ENCODE data around the gene BSDC1. TPM values are rescaled to one million over a fixed set of nuclear protein-coding genes. Genes with fewer than 3 reads are reported as not detected.

Gene BSDC1
- total RNA-seq, 1 donor from 2014 or later = 56.1 TPM

DNA sequence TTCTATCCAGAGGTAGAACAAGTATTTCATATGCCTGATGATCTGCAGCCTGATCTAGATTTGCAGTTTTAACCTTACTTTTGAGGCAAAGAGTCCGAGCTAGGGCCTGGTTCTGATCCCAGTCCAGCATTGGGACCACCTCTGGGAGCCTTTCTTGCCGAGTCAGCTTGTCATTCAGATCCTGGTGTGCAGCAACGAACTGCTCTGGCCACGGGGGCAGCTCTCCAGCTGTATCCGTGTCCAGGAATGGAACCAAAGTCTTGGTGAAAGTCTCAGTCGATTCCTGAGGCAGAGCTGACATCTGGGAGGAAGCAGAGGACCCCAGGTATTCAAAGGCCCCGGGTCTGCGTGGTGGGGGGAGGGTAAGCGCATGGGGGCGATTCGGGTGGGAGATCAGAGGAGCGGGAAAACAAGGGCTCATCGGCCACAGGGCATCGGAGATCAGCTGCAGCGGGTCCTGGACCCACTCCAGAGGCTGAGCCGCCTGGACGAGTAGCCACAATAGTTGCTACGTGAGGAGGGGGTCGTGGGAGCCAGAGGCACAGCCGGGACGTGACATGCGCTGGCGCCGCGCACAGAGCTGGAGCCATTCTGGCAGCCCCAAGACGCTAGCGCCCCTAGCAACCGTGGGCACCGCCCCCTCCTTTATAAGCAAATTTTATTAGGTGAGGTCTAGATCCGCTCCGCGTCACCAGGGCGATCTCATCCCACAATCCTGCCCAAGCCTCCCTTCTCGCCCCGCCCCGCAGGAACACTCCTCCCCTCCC lies 32.4 kb upstream of the BSDC1 start:
- Histone ChIP-seq H3K36me3 (no peaks in the 10 kb centered on the region), H3K4me3 (peak overlapping the region; percentile 31 to 33), H3K27me3 (no peaks in the 10 kb centered on the region), H3K27ac (no peak overlapping the region), H3K9me3 (no peaks in the 10 kb centered on the region), H3K4me1 (peaks cover 0 to 7% of the 10 kb centered on the region in 2 donors)
- intact Hi-C loops (cut with DNase I) = no loop called here
- DNase-seq (ENCODE audit: low spot score in 2 of 2) = no peak
- TF ChIP-seq, protein P1, sequence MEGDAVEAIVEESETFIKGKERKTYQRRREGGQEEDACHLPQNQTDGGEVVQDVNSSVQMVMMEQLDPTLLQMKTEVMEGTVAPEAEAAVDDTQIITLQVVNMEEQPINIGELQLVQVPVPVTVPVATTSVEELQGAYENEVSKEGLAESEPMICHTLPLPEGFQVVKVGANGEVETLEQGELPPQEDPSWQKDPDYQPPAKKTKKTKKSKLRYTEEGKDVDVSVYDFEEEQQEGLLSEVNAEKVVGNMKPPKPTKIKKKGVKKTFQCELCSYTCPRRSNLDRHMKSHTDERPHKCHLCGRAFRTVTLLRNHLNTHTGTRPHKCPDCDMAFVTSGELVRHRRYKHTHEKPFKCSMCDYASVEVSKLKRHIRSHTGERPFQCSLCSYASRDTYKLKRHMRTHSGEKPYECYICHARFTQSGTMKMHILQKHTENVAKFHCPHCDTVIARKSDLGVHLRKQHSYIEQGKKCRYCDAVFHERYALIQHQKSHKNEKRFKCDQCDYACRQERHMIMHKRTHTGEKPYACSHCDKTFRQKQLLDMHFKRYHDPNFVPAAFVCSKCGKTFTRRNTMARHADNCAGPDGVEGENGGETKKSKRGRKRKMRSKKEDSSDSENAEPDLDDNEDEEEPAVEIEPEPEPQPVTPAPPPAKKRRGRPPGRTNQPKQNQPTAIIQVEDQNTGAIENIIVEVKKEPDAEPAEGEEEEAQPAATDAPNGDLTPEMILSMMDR (IDR thresholded peaks at IDR 0.05) = no peak

DNA sequence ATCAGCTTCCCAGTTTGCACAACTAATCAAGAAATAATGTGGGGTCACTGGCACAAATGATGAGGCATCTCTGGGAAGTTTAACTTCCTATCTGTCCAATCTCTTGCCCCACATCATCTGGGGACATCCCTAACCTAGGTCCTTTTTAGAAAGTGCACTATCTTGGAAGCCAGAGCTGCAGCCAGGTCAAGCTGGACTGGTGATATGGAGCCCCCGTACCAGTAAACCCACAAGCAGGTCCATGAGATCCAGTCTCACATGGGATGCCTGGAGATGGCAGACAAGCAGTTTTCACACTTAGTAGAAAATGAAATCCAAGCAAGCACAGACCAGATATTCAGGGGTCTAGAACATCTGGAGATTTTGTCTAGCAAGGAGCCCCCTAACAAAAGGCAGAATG lies 27.5 kb upstream of the BSDC1 start:
- H3K36me3 ChIP-seq = no peaks in the 10 kb centered on the region
- intact Hi-C loops (cut with DNase I) = no loop called here
- H3K27ac ChIP-seq = no peak overlapping the region
- peaks cover 0 to 4% of the 10 kb centered on the region in 2 donors for H3K4me1 ChIP-seq
- no peaks in the 10 kb centered on the region for H3K27me3 ChIP-seq
- TF ChIP-seq, protein P1 (IDR thresholded peaks at IDR 0.05) = no peak
- no peaks in the 10 kb centered on the region for H3K9me3 ChIP-seq
- DNase-seq (ENCODE audit: low spot score in 2 of 2) = no peak
- H3K4me3 ChIP-seq = no peak overlapping the region

DNA sequence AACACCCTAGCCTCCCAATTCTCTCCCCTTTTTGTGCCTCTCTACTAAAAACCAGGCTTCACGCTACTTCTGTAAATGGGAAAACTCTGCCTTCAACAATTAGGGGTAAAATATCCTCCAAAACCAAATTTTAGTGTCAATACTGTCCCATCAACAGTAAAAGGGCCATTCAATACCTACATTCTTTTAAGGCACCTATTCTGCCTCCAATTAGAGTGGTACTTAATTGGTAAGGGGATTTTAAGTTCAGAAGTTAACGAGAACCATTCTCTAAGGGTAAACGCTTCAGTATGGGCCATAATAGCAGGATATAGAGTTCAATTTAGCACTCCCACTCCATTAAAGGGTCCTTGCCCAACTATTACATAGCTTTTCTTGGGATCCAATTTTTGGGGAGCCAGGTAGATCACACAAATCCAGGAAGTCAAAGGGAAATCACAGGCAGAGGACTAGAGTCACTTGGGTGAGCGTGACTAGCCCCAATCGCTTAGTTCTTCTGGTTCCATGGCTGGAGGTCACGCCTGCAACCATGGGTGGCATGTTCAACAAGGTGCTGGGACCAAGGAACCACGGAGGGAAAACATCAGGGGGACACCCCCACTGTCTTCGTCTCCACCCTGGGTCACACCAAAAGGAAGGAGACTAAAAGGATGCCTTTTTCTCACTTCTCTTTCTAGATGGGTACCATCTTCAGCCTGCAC lies 20.1 kb upstream of the BSDC1 start:
- Histone ChIP-seq H3K36me3 (no peaks in the 10 kb centered on the region), H3K27ac (no peak overlapping the region), H3K9me3 (no peaks in the 10 kb centered on the region), H3K27me3 (no peaks in the 10 kb centered on the region), H3K4me3 (no peak overlapping the region), H3K4me1 (no peaks in the 10 kb centered on the region)
- intact Hi-C loops (cut with DNase I) = loop anchor here (1.0 kb wide), 1 partner anchor 13 kb away; no protein-coding TSS in a partner anchor
- TF ChIP-seq, protein P1 (IDR thresholded peaks at IDR 0.05) = peak in 1 of 3 experiments; percentile 4
- DNase-seq (ENCODE audit: low spot score in 2 of 2) = no peak

DNA sequence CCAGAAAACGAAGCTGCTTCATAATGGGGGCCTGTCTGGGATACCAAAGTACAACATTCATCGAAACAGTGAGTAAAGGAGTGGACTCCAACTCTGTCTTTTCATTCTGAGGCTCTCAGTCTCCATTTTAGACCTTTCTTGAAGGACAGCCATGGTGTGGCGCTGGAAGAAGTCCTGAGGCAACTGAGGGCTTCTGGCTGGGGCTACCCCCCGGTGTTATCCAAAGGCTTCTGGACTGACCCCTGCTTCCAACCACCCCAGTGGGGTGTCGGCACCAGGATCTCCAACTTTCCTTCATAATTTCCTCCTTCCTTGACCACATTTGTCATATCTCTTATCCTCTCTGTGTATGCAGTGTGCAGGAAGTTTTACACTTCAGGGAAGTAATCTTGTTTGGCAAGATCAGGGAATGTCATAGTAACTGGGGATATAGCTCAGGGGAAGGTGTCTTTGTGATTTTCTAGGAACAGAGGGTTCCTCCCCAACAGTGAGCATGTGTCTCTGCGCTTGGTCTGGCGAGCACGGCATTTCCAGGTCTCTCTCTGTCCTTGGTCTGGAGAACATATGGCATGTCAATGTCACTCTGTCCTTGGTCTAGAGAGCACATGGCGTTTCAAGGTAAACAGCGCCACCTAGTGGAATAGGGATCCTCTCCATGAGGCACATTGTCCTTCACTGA lies 19.4 kb upstream of the BSDC1 start:
- Histone ChIP-seq H3K9me3 (no peaks in the 10 kb centered on the region), H3K4me3 (no peak overlapping the region), H3K36me3 (no peaks in the 10 kb centered on the region), H3K27ac (no peak overlapping the region), H3K27me3 (no peaks in the 10 kb centered on the region), H3K4me1 (no peaks in the 10 kb centered on the region)
- intact Hi-C loops (cut with DNase I) = loop anchor here (1.0 kb wide), 1 partner anchor 12 kb away; no protein-coding TSS in a partner anchor
- TF ChIP-seq, protein P1 (IDR thresholded peaks at IDR 0.05) = peak; percentile 56 to 79 (median 67)
- DNase-seq (ENCODE audit: low spot score in 2 of 2) = peak in 1 of 2 donors; percentile 75

DNA sequence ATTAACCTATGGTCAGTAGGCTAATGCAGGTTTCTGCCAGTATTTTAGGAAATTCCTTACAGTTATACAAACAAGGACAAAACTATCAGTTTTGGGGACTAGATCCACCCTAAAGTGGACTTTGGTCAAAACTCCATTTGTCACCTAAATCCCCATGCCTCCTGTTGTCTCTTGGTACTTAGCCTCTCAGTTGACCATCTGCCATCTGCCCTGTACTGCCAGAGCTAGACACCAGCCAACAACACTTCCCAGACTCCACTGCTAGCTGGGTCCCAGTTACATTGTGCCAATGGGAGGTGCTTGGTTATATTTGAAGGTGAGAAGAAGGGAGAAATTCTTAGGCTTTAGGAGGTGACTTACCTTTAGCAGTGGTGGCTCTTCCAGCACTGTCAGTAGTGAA lies 17.0 kb upstream of the BSDC1 start:
- Histone ChIP-seq H3K4me3 (no peak overlapping the region), H3K36me3 (no peaks in the 10 kb centered on the region)
- TF ChIP-seq, protein P1 (IDR thresholded peaks at IDR 0.05) = no peak

More for the DNA sequence above, 17.0 kb upstream of the BSDC1 start:
- DNase-seq (ENCODE audit: low spot score in 2 of 2) = no peak
- intact Hi-C loops (cut with DNase I) = no loop called here
- no peaks in the 10 kb centered on the region for H3K9me3 ChIP-seq
- no peaks in the 10 kb centered on the region for H3K4me1 ChIP-seq
- H3K27me3 ChIP-seq = no peaks in the 10 kb centered on the region
- no peak overlapping the region for H3K27ac ChIP-seq

Measured in ascending aorta (tissue), 2 donors.